Endometrial microvascular endothelial cells (primary cell): ENCODE results near the gene CCDC7. TPM values are rescaled to one million over a fixed set of nuclear protein-coding genes. Genes with fewer than 3 reads are reported as not detected.
"Not testable (repeated sequence)": the region's sequence is repeated elsewhere in the genome, so short reads cannot be mapped to it uniquely, and the experiment has no call there.

Experiments used
- in situ Hi-C: cut with HindIII; loops from 2 replicates; pipeline ENCODE4 v1.10.0; 2017; ENCODE audit warnings: low sequenced_read_pairs, low pct_unique_long_range_greater_than_20kb; ENCODE audit errors: inconsistent ontology term
- total RNA-seq: library from RNA; depleted of rRNA; stranded (reverse); fragments of >200 nt; gene quantifications from one replicate; pipeline ENCODE4 v1.2.3, GENCODE V29; 2015; ENCODE audit errors: inconsistent ontology term

CCDC7 gene
- total RNA-seq, 1 donor from 2014 or later: 0.28 TPM

DNA sequence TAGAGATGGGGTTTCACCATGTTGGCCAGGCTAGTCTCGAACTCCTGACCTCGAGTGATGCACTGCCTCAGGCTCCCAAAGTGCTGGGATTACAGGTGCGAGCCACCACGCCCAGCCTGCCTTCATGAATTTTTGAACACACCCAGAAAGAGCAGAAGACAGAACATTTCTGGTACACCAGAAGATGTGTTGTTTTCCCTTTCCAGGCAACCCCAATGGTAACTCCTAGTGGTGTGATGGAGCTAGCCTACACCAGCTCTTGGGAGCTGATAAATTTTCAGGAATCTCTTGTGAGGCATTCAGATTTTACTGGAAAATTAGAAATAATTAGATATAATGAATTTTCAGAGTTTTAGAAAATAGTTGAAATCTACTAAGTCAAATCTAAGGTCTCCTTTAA lies 904 bp upstream of the CCDC7 start:
- in situ Hi-C loops: no loop called here

DNA sequence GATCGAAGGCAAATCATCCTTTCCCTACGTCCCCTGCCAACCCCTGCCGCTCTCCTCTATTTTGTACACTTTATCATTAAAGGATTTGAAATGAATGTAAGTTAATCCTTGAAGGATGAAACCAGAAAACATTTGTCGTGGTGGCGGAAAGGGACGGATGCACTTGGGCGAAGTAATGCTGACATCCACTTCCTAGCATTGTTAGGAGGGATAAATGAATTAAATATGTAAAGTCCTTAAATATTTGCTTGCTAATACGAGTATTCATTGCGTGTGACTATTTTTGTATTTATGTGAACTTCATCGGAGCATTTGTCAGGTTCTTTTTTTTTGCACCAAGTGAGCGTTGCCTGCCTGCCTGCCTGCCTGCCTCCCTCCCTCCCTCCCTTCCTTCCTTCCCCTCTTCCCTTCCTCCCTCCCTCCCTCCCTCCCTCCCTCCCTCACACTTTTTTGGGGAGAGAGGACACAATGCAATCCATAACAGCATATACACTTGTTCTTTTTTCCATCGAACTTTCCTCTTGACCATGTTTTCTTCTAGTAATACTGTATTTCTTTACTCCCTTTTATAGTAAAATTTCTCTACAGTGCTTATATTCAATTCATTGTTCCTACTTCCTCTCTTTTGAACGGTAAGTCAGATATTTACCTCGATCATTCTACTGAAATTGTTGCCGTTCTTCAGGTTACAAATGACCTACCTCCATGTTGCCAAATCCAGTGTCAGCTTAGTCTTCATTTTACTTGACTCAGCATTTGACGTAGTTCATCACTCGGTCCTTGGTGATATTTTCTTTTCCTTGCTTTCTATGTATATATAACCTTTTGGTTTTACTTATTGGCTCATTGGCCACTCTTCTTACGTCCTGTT lies 831 bp downstream of the CCDC7 start:
- in situ Hi-C loops: no loop called here

DNA sequence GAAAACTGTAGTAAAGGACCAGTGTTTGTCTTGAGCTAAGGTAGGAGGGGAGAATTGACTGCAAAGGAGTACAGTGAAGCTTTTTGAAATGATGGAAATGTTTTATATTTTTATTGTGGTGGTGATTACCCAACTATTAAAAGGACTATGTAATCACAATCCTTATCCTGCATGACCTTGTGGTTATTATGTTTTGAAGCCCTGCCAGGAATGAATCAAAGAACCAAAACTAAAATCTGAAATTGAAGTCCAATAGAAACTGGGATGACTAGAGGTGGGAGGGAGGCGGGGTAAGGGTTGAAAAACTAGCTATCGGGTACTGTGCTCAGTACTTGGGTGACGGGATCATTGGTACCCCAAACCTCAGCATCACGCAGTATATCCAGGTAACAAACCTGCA lies 8.2 kb downstream of the CCDC7 start:
- in situ Hi-C loops: no loop called here

DNA sequence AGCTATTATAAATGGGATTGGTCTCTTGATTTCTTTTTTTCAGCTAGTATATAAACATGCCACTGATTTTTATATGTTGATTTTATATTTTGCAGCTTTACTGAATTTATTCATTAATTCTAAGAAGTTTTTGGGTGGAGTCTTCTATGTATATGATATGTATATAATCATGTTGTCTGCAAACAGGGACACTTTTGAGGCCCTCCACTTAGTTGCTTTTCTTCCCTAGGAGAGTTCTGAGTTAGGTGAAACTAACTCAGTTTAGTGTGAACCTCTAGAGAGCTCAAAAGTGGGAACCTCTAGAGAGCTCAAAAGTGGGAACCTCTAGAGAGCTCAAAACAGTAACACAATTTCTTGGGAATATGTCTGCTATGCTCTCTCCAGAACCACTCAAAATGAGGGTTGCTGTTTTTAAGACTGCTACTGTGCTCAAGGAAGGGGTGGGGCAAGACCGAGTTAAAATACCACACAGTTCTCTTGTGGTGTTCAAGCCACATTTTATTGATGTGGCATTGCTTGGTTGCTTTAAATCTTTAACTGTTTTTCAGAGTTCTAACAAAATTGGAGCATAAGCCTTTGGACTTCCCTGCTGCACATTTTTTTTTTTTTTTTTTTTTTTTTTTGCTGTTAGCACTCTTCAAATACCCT lies 13.2 kb downstream of the CCDC7 start:
- in situ Hi-C loops: no loop called here

DNA sequence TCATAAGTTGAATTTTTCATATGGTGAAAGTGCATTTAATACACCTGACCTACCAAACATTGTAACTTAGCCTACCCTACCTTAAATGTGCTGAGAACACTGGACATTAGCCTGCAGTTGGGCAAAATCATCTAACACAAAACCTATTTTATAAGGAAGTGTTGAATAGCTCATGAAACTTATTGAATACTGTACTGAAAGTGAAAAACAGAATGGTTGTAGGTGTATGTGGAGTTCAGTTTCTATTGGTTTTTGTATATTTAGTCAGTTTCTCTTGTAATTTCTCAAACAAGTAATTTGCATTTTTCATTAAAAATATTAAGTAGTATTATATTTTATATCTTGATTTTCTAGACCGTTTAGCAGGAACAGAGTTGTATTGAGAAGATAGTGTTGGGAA lies 15.3 kb downstream of the CCDC7 start:
- in situ Hi-C loops: no loop called here

DNA sequence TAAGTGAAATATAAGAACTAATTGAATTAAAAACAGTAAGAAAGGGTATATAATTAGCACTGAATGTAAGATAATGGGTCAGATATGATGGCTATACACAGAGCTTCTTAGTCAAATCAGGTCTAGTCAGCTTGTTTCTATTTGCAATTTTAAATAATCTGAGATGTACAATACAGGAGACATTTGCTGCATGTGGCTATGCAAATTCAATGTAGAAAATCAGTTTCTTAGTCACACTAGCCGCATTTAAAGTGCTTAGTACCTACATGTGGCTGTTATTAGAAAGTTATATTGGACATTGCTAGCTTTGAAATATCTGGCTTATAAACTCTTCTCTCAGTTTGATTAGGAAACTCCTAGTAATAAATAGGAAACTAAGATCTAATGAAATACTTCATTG lies 25.3 kb downstream of the CCDC7 start:
- in situ Hi-C loops: no loop called here

DNA sequence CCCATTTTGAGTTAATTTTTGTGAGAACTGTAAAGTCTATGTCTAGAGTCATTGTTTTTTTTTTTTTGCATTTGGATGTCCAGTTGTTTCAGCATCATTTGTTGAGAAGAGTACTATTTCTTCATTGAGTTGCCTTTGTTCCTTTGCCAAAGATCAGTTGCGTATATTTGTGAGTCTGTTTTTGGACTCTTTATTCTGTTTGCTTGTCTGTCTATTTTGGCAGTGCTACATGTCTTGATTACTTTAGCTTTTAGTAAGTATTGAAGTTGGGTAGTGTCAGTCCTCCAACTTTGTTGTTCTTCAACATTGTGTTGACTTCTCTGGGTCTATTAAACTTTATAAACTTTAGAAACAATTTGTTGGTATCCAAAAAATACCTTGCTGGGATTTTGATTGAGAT lies 31.6 kb downstream of the CCDC7 start:
- in situ Hi-C loops: no loop called here

DNA sequence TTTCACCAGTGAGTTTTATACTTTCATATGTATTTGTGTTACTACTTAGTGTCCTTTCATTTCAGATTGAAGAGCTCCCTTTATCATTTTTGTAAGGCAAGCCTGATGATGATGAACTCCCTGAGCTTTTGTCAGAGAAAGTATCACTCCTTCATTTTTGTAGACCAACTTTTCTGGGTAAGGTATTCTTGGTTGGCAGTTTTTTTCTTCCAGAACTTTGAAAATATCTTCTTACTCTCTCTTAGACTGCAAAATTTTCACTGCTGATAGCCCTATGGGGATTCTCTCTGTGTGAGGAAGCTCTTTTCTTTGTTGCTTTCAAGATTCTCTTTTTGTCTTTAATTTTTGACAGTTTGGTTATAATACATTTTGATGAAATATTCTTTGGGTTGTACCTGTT lies 35.7 kb downstream of the CCDC7 start:
- in situ Hi-C loops: no loop called here

DNA sequence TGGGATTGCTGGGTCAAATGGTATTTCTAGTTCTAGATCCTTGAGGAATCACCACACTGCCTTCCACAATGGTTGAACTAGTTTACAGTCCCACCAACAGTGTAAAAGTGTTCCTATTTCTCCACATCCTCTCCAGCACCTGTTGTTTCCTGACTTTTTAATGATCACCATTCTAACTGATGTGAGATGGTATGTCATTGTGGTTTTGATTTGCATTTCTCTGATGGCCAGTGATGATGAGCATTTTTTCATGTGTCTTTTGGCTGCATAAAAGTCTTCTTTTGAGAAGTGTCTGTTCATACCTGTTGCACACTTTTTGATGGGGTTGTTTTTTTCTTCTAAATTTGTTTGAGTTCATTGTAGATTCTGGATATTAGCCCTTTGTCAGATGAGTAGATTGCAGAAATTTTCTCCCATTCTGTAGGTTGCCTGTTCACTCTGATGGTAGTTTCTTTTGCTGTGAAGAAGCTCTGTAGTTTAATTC lies 37.1 kb downstream of the CCDC7 start:
- in situ Hi-C loops: not testable (repeated sequence)

DNA sequence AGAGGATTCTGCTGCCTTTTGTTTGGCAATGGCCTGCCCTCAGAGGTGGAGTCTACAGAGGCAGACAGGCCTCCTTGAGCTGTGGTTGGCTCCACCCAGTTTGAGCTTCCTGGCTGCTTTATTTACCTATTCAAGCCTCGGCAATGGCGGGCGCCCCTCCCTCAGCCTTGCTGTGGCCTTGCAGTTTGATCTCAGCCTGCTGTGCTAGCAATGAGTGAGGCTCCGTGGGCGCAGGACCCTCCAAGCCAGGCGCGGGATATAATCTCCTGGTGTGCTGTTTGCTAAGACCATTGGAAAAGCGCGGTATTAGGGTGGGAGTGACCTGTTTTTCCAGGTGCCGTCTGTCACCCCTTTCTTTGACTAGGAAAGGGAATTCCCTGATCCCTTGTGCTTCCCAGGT lies 42.1 kb downstream of the CCDC7 start:
- in situ Hi-C loops: not testable (repeated sequence)

DNA sequence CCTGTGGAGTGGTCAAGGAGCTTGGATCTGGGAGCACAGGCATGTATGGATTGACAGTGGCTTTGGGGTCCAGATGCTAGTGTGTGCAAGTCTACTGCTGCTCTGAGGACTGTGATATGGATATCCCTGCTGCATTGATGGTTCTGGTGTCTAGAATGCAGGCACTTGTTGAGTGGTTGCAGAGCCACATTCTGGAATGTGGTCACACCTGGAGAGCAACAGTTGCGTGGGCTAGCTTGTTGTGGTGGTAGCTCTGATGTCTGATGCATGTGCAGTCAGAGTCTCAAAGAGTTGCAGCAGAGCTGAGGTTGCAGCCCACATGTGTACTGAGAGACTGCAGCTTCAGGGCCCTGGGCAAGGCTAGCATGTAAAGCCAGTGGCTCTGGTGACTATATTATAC lies 43.2 kb downstream of the CCDC7 start:
- in situ Hi-C loops: no loop called here

DNA sequence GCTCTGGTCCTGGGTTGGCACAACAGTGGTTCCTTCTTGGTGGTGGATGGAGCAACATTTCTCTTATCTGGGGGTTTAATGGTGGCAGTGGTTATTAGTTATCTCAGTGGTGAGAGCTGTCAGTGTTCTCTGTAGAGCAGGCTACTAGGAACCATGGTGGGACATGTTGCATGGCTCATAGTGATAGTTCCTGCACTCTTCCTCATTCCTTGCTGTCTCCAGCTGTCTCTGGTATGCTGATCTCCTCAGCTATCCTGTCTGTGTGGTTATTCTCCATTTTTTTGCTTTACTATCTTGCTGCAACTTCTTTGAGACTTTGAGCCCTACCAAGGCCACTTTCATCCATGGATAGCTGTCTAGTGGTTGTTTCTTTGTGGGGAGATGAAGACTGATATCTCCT lies 44.0 kb downstream of the CCDC7 start:
- in situ Hi-C loops: no loop called here

DNA sequence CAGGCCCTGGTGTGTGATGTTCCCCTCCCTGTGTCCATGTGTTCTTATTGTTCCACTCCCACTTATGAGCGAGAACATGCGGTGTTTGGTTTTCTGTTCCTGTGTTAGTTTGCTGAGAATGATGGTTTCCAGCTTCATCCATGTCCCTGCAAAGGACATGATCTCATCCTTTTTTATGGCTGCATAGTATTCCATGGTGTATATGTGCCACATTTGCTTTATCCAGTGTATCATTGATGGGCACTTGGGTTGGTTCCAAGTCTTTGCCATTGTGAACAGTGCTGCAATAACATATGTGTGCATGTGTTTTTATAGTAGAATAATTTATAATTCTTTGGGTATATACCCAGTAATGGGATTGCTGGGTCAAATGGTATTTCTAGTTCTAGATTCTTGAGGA lies 48.6 kb downstream of the CCDC7 start:
- in situ Hi-C loops: not testable (repeated sequence)

DNA sequence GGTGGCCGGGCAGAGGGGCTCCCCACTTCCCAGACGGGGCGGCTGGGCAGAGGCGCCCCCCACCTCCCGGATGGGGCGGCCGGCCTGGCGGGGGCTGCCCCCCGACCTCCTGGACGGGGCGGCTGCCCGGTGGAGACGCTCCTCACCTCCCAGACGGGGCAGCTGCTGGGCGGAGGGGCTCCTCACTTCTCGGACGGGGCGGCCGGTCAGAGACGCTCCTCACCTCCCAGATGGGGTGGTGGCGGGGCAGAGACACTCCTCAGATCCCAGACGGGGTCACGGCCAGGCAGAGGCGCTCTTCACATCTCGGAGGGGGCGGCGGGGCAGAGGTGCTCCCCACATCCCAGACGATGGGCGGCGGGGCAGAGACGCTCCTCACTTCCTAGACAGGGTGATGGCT lies 54.2 kb downstream of the CCDC7 start:
- in situ Hi-C loops: not testable (repeated sequence)

DNA sequence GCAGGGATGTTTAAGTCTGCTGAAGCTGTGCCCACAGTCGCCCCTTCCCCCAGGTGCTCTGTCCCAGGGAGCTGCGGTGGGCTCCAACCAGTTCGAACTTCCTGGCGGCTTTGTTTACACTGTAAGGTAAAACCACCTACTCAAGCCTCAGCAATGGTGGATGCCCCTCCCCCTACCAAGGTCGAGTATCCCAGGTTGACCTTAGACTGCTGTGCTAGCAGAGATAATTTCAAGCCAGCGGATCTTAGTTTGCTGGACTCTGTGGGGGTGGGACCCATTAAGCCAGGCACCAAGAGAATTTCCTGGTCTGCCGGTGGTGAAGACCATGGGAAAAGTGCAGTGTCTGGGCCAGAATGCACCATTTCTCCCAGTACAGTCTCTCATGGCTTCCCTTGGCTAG lies 56.0 kb downstream of the CCDC7 start:
- in situ Hi-C loops: no loop called here

DNA sequence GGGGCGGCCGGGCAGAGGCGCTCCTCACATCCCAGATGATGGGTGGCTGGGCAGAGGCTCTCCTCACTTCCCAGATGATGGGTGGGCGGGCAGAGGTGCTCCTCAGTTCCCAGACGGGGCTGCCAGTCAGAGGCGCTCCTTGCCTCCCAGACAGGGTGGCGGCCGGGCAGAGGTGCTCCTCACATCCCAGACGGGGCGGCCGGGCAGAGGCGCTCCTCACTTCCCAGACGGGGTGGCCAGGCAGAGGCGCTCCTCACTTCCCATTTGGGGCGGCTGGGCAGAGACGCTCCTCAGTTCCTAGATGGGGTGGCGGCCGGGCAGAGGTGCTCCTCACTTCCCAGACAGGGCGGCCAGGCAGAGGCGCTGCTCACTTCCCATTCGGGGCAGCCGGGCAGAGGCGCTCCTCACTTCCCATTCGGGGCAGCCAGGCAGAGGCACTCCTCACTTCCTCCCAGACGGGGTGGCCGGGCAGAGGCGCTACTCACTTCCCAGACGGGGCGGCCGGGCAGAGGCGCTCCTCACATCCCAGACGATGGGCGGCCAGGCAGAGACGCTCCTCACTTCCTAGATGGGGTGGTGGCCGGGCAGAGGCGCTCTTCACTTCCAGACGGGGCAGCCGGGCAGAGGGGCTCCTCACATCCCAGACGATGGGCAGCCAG lies 60.0 kb downstream of the CCDC7 start:
- in situ Hi-C loops: not testable (repeated sequence)

DNA sequence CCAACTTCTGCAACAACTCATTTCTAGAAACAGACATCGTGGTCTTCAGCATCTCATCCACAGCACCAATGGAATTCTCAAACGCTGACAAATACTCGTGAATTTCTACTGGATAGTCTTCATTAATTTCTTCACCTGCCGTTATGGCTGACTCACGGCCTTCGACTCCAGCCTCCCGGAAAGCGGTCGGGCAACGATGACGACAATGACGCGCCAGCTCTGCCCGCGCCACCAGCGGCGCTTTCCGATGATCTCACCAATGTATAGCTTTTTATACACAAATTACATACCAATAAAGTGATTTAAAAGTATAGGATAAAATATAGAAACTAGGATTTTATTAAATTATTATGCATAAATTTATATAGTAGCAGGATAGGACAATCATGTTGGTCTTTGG lies 65.7 kb downstream of the CCDC7 start:
- in situ Hi-C loops: no loop called here

DNA sequence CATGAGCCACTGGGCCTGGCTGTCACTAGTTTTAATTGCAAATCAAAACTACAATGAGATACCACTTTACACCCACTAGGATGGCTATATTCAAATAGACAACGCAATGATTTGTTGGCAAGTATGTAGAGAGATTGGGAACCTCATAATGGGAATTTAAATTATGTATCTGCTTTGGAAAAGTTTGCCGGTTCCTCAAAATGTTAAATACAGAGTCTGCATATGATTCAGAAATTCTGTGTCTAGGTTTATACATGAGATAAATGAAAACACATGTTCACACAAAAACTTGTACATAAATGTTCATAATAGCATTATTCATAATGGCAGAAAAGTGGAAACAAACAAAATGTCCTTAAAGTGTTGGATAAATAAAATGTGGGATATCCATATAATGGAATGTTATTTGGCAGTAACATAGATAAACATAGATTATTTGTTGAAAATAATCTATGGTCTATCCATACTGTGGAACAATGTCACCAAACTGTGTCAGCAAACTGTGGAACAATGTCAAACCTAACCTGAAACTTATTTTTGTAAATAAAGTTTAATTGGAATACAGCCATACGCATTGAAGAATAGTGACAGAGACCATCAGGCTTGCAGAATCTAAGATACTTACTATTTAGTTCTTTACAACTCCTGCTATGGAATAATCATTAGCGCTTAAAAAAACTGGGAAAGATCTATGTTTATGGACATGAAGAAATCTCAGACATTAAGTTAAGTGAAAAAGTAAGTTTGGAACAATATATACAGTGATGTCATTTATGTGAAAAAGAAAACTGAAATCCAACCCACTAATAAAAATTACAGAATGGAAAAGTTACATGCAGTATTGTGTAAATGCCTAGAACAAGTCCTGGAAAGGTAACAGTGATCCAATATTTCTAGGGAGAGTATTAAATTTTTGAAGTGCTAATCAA lies 70.9 kb downstream of the CCDC7 start:
- in situ Hi-C loops: no loop called here

DNA sequence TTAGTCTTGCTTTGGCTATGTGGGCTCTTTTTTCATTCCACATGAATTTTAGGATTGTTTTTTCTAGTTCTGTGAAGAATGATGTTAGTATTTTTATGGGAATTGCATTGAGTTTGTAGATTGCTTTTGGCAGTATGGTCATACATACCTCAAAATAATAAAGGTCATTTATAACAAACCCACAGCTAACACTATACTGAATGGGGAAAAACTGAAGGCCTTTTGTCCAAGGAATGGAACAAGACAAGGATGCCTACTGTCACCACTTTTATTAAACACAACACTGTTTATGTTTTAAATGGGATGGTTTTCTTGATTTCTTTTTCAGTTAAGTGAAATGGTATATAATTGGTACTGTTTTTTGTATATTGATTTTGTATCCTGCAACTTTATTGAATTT lies 84.3 kb downstream of the CCDC7 start:
- in situ Hi-C loops: no loop called here
